Heart left ventricle (tissue), 13 donors: ENCODE data around the gene DCHS2.

Source experiments
- CTCF ChIP-seq, 12 donors: fragments of 200-600 bp; sonication (generic) in 4 of 12; IDR thresholded peaks; one replicate each; pipeline versions ENCODE4 v1.5.0 to v1.8.0; 2018 to 2022; ENCODE audit warnings: antibody characterized with exemption in 12 of 12, mild to moderate bottlenecking in 5 of 12
- POLR2A ChIP-seq, 2 donors: fragments of 450-650 bp; IDR thresholded peaks; one replicate each; pipeline ENCODE4 v1.6.1; 2017; ENCODE audit warnings: antibody characterized with exemption in 2 of 2, mild to moderate bottlenecking in 2 of 2, moderate library complexity in 2 of 2
- donor health status: ischemic (EF 13 %, LVEDD 7.1; RV severe dilation, severe dysfunction).
- donor health status: DM: no; HTN: yes; CAD: no.
- donor health status: DM: no; HTN: no; CAD: no.
- donor health status: ischemic (EF 25% LVEDD 6.9; RV normal size, moderate dysfunction).
- donor health status: ischemic (EF 25% LVEDD 5.7; RV mildly dilated, moderate dysfunction).
- donor health status: ischemic (EF 35%, LVEDD 5.7; RV mildly dilated, moderate dysfunction).
- donor health status: nonischemic (EF 11% LVEDD 7.7; RV severe dilation, severe dysfunction).
- donor health status: DM: yes; HTN: yes; CAD: no.
- donor health status: PGD.
- donor health status: ischemic (EF 29% LVEDD 5.4; RV normal size, mild dysfunction).
- donor health status: nonischemic (EF 23%, LVEDD 6.1; RV moderate dilation, normal function).

- TF ChIP-seq CTCF (IDR thresholded peaks at IDR 0.05), result no peak
- no peak for TF ChIP-seq POLR2A (IDR thresholded peaks at IDR 0.05)
Measured at GRCh38 chr4:154455111-154455510, 36.5 kb downstream of the DCHS2 start.
